ENCODE measurements around the gene TLK2.

DNA sequence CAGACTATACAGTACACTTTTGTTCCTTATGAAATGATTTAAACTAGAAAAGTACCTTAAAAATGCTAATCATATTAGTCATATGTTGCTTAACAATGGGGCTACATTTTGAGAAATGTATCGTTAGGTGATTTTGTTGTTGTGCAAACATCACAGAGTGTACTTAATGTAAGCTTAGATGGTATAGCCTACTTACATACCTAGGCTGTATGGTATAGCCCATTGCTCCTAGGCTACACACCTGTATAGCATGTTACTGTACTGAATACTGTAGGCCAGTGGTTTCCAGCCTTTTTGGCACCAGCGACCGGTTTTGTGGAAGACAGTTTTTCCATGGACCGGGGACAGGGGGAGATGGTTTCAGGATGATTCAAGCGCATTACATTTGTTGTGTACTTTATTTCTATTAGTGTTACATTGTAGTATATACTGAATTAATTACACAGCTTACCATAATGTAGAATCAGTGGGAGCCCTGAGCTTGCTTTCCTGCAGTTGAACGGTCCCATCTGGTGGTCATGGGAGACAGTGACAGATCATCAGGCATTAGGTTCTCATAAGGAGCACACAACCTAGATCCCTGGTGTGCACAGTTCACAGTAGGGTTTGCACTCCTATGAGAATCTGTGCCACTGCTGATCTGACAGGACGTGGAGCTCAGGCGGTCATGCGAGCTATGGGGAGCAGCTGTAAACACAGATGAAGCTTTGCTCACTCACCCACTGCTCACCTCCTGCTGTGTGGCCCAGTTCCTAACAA is 113.9 kb downstream of the TLK2 start:
- TF ChIP-seq, protein P1, sequence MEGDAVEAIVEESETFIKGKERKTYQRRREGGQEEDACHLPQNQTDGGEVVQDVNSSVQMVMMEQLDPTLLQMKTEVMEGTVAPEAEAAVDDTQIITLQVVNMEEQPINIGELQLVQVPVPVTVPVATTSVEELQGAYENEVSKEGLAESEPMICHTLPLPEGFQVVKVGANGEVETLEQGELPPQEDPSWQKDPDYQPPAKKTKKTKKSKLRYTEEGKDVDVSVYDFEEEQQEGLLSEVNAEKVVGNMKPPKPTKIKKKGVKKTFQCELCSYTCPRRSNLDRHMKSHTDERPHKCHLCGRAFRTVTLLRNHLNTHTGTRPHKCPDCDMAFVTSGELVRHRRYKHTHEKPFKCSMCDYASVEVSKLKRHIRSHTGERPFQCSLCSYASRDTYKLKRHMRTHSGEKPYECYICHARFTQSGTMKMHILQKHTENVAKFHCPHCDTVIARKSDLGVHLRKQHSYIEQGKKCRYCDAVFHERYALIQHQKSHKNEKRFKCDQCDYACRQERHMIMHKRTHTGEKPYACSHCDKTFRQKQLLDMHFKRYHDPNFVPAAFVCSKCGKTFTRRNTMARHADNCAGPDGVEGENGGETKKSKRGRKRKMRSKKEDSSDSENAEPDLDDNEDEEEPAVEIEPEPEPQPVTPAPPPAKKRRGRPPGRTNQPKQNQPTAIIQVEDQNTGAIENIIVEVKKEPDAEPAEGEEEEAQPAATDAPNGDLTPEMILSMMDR (IDR thresholded peaks at IDR 0.05): no peak
- TF ChIP-seq POLR2A (IDR thresholded peaks at IDR 0.05): no peak
